Measurements from ENCODE around the gene ACR. TPM values are rescaled to one million over a fixed set of nuclear protein-coding genes. Genes with fewer than 3 reads are reported as not detected.

Gene ACR
- total RNA-seq, 1 experiment from 2014 or later = 0.21 TPM

- Histone ChIP-seq H3K36me3 (ENCODE audit: control insufficient read depth, insufficient read depth, low read length) (no peaks in the 10 kb centered on the region), H3K27ac (ENCODE audit: low read length) (no peak overlapping the region), H3K4me3 (ENCODE audit: low read depth in 2 of 2, low read length in 2 of 2) (peak overlapping the region; percentile 24 to 44), H3K4me1 (ENCODE audit: control insufficient read depth, insufficient read depth, low read length) (peaks cover 2% of the 10 kb centered on the region; the same call in 1 of the 2 replicates), H3K9me3 (ENCODE audit: control insufficient read depth, insufficient read depth, low read depth, low read length) (no peaks in the 10 kb centered on the region), H3K27me3 (ENCODE audit: control insufficient read depth, insufficient read depth, low read length) (no peaks in the 10 kb centered on the region)
- ATAC-seq (peak; percentile 83), DNase-seq (ENCODE audit: low read depth, low spot score) (no peak)
- CTCF ChIA-PET = no interaction called here
- POLR2A ChIA-PET = no interaction called here
- in situ Hi-C loops (cut with HindIII; ENCODE audit: low pct_unique_long_range_greater_than_20kb, low sequenced_read_pairs) (no loop called here), intact Hi-C loops (cut with micrococcal nuclease; ENCODE audit: unreplicated experiment) (no loop called here)
- peak; percentile 85 for TF ChIP-seq CTCF (IDR thresholded peaks at IDR 0.05)
- TF ChIP-seq TCF7L2 (IDR thresholded peaks at IDR 0.05; ENCODE audit: low read depth, low read length) = no peak
- TF ChIP-seq, protein P1, sequence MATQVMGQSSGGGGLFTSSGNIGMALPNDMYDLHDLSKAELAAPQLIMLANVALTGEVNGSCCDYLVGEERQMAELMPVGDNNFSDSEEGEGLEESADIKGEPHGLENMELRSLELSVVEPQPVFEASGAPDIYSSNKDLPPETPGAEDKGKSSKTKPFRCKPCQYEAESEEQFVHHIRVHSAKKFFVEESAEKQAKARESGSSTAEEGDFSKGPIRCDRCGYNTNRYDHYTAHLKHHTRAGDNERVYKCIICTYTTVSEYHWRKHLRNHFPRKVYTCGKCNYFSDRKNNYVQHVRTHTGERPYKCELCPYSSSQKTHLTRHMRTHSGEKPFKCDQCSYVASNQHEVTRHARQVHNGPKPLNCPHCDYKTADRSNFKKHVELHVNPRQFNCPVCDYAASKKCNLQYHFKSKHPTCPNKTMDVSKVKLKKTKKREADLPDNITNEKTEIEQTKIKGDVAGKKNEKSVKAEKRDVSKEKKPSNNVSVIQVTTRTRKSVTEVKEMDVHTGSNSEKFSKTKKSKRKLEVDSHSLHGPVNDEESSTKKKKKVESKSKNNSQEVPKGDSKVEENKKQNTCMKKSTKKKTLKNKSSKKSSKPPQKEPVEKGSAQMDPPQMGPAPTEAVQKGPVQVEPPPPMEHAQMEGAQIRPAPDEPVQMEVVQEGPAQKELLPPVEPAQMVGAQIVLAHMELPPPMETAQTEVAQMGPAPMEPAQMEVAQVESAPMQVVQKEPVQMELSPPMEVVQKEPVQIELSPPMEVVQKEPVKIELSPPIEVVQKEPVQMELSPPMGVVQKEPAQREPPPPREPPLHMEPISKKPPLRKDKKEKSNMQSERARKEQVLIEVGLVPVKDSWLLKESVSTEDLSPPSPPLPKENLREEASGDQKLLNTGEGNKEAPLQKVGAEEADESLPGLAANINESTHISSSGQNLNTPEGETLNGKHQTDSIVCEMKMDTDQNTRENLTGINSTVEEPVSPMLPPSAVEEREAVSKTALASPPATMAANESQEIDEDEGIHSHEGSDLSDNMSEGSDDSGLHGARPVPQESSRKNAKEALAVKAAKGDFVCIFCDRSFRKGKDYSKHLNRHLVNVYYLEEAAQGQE (IDR thresholded peaks at IDR 0.05; ENCODE audit: insufficient read depth in 1 of 2, low read depth in 2 of 2, low read length in 1 of 2) = no peak
- no TSS peak for BruUV-seq (replicated peaks)
These were observed 41.0 kb upstream of the ACR start for GRCh38 chr22:50696799-50697561.

DNA sequence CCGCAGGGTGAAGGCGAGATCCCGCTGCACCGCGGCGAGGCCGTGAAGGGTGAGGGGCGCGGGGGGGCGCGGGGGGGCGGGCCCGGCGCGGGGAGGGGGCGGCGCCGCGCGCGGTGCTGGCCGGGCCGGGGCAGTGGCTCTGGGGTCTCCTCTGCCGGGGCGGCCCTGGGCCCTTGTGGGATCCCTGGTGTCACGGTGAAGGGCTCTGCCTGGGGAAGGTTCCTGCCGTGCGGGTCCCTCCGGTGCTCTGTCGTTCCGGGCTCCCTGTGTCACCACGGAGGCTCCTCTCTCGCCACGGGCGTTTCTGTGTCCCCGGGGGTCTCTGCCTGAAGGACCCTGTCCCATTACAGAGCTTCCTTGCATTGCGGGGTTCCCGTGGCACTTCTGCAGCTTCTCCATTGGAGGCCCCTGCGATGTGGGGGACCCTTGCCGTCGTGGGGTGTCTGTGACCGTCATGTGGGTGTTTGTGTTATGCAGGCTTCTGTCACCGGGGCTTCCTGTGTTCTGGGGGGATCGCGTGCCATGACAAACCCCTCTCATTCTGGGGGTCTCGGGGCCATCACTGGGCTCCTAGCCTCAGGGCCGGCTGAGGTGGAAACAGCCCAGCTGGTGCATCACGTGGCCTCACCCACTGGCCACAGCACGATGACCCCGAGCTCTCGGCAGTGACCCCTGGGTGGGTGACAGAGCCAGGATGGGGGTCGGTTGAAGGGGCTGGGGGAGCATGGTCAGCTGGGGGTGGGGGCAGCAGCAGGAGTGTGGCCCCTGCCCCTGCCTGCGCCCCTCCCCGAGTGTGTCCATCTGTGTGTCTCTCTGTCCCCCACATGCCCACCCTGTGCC lies 40.1 kb upstream of the ACR start:
- DNase-seq (ENCODE audit: low read depth, low spot score) (no peak), ATAC-seq (peak; percentile 31; the same call in 1 of the 2 replicates)
- H3K27me3 ChIP-seq (ENCODE audit: control insufficient read depth, insufficient read depth, low read length) = no peaks in the 10 kb centered on the region
- BruUV-seq (replicated peaks) = no TSS peak
- intact Hi-C loops (cut with micrococcal nuclease; ENCODE audit: unreplicated experiment) (no loop called here), in situ Hi-C loops (cut with HindIII; ENCODE audit: low pct_unique_long_range_greater_than_20kb, low sequenced_read_pairs) (no loop called here)
- H3K36me3 ChIP-seq (ENCODE audit: control insufficient read depth, insufficient read depth, low read length) = no peaks in the 10 kb centered on the region
- no peaks in the 10 kb centered on the region for H3K9me3 ChIP-seq (ENCODE audit: control insufficient read depth, insufficient read depth, low read depth, low read length)
- peak overlapping the region; percentile 32 to 49 for H3K4me3 ChIP-seq (ENCODE audit: low read depth in 2 of 2, low read length in 2 of 2)
- TF ChIP-seq, protein P1 (IDR thresholded peaks at IDR 0.05; ENCODE audit: insufficient read depth in 1 of 2, low read depth in 2 of 2, low read length in 1 of 2) = no peak
- TF ChIP-seq POLR2AphosphoS5 (IDR thresholded peaks at IDR 0.05; ENCODE audit: low read depth, low read length) (no peak), SIN3A (IDR thresholded peaks at IDR 0.05; ENCODE audit: borderline replicate concordance, insufficient read depth, low read depth, low read length) (no peak)
- H3K27ac ChIP-seq (ENCODE audit: low read length) = no peak overlapping the region
- ChIA-PET POLR2A (no interaction called here), CTCF (no interaction called here)
- peaks cover 2% of the 10 kb centered on the region; the same call in 1 of the 2 replicates for H3K4me1 ChIP-seq (ENCODE audit: control insufficient read depth, insufficient read depth, low read length)

Data from Panc1 (cell line).